Panc1 (cell line): ENCODE data around the gene JPH3. TPM values are rescaled to one million over a fixed set of nuclear protein-coding genes. Genes with fewer than 3 reads are reported as not detected.

ENCODE experiments used
- ATAC-seq: fragments of 200-7000 bp; cut with Tn5 transposase; 2 replicates; pipeline ENCODE4 v1.9.1; 2020; ENCODE audit warnings: mild to moderate bottlenecking, moderate library complexity
- BruUV-seq: library from RNA; stranded (reverse); fragments of 400-500 nt; replicated peaks from 2 replicates; lab custom pipeline; 2021; lab: Mats Ljungman, UMichigan
- CTCF ChIA-PET: fragments of 300-600 bp; sonication (Branson Sonifier 250); formaldehyde crosslinking; loops from one replicate; lab custom pipeline; 2022; ENCODE audit warnings: antibody characterized with exemption; lab: Charles Lee
- POLR2A ChIA-PET: fragments of 300-600 bp; sonication (Branson Sonifier 250); formaldehyde crosslinking; loops from one replicate; lab custom pipeline; 2022; ENCODE audit warnings: antibody characterized with exemption; lab: Charles Lee
- DNase-seq: peaks from one replicate; pipeline ENCODE4 v3.0.0-alpha.2; 2010; ENCODE audit warnings: low read depth, low spot score
- H3K27ac ChIP-seq: 2 replicates; pipeline ENCODE4 v1.5.1; 2011; ENCODE audit warnings: mild to moderate bottlenecking, low read length, inconsistent platforms
- H3K27me3 ChIP-seq: fragments of 200-500 bp; sonication (Bioruptor generic); 2 replicates; pipeline ENCODE4 v1.6.0; 2014; ENCODE audit warnings: low read length, inconsistent platforms; ENCODE audit not compliant: control insufficient read depth, insufficient read depth
- H3K36me3 ChIP-seq: fragments of 200-500 bp; sonication (Bioruptor generic); 2 replicates; pipeline ENCODE4 v1.5.1; 2014; ENCODE audit warnings: inconsistent platforms, mild to moderate bottlenecking, low read length, moderate library complexity; ENCODE audit not compliant: control insufficient read depth, insufficient read depth
- H3K4me1 ChIP-seq: 2 replicates; pipeline ENCODE4 v1.5.1; 2011; ENCODE audit warnings: inconsistent platforms, mild to moderate bottlenecking, low read length, moderate library complexity; ENCODE audit not compliant: control insufficient read depth, insufficient read depth
- H3K4me3 ChIP-seq, 2 experiments: 2 replicates each; pipeline ENCODE4 v1.5.1; 2011 to 2012; ENCODE audit warnings: low read depth in 2 of 2, low read length in 2 of 2, mild to moderate bottlenecking in 2 of 2, inconsistent platforms in 1 of 2, moderate library complexity in 1 of 2
- H3K9me3 ChIP-seq: fragments of 200-500 bp; sonication (Bioruptor generic); 2 replicates; pipeline ENCODE4 v1.5.1; 2014; ENCODE audit warnings: low read depth, mild to moderate bottlenecking, inconsistent platforms, low read length, moderate library complexity; ENCODE audit not compliant: control insufficient read depth, insufficient read depth
- POLR2AphosphoS5 ChIP-seq: IDR thresholded peaks from 2 replicates; pipeline ENCODE4 v1.6.1; 2012; ENCODE audit warnings: mild to moderate bottlenecking, low read depth, low read length, moderate library complexity
- SIN3A ChIP-seq: IDR thresholded peaks from 2 replicates; pipeline ENCODE4 v1.6.1; 2012; ENCODE audit warnings: low read depth, mild to moderate bottlenecking, low read length, moderate library complexity, borderline replicate concordance; ENCODE audit not compliant: insufficient read depth
- TCF7L2 ChIP-seq: IDR thresholded peaks from 2 replicates; pipeline ENCODE4 v1.6.1; 2011; ENCODE audit warnings: mild to moderate bottlenecking, low read depth, low read length, inconsistent platforms
- in situ Hi-C: cut with HindIII; loops from 2 replicates; pipeline ENCODE4 v1.10.0; 2016; ENCODE audit warnings: low sequenced_read_pairs, low pct_unique_long_range_greater_than_20kb
- intact Hi-C: fragments of 100-400 bp; cut with micrococcal nuclease; formaldehyde crosslinking; loops from one replicate; pipeline ENCODE4 v1.10.0; 2022; ENCODE audit not compliant: unreplicated experiment
- total RNA-seq: library from RNA; stranded (reverse); gene quantifications from one replicate; pipeline ENCODE4 v1.2.1, GENCODE V29; 2021; ENCODE audit not compliant: unreplicated experiment
- TF ChIP-seq, protein P1 (sequence below): fragments of 450-650 bp; IDR thresholded peaks from 2 replicates; pipeline ENCODE4 v1.5.1; 2017; ENCODE audit warnings: mild to moderate bottlenecking
- TF ChIP-seq, protein P2 (sequence below), 2 experiments: IDR thresholded peaks; 2 replicates each; pipeline ENCODE4 v1.6.1; 2011 to 2012; ENCODE audit warnings: low read depth in 2 of 2, control low read depth in 1 of 2, low read length in 1 of 2, mild to moderate bottlenecking in 1 of 2, moderate library complexity in 1 of 2; ENCODE audit not compliant: insufficient read depth in 1 of 2

JPH3 gene
- total RNA-seq, 1 experiment from 2014 or later: 1.2 TPM

DNA sequence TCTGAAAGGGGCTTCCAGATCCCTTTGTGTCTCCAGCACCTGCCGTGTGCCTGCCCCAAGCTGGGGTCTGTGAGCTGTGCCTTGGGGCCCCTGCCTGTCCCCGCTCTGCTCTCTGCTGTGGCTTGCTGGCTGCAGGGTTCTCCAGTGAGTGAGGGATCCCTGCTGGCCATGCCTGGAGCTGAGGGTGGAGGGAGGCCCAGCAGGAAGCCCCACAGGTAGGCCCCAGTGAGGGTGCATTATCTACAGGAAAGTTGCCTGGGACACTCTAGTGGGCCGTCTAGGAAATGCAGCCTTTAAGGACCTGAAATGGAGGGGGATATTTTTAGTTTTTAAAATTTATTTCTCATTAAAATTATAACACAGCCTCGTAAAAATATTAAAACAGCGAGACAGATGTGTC is 50.9 kb downstream of the JPH3 start:
- no peaks in the 10 kb centered on the region for H3K4me1 ChIP-seq
- CTCF ChIA-PET: interaction anchor here (0.6 kb wide), 1 partner anchor 12 kb away, joined by 3 read pairs; no protein-coding TSS in a partner anchor
- no peaks in the 10 kb centered on the region for H3K36me3 ChIP-seq
- ATAC-seq (peak; percentile 75), DNase-seq (no peak)
- intact Hi-C loops: no loop called here
- TF ChIP-seq, protein P1, sequence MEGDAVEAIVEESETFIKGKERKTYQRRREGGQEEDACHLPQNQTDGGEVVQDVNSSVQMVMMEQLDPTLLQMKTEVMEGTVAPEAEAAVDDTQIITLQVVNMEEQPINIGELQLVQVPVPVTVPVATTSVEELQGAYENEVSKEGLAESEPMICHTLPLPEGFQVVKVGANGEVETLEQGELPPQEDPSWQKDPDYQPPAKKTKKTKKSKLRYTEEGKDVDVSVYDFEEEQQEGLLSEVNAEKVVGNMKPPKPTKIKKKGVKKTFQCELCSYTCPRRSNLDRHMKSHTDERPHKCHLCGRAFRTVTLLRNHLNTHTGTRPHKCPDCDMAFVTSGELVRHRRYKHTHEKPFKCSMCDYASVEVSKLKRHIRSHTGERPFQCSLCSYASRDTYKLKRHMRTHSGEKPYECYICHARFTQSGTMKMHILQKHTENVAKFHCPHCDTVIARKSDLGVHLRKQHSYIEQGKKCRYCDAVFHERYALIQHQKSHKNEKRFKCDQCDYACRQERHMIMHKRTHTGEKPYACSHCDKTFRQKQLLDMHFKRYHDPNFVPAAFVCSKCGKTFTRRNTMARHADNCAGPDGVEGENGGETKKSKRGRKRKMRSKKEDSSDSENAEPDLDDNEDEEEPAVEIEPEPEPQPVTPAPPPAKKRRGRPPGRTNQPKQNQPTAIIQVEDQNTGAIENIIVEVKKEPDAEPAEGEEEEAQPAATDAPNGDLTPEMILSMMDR: peak; percentile 69
- TF ChIP-seq, protein P2, sequence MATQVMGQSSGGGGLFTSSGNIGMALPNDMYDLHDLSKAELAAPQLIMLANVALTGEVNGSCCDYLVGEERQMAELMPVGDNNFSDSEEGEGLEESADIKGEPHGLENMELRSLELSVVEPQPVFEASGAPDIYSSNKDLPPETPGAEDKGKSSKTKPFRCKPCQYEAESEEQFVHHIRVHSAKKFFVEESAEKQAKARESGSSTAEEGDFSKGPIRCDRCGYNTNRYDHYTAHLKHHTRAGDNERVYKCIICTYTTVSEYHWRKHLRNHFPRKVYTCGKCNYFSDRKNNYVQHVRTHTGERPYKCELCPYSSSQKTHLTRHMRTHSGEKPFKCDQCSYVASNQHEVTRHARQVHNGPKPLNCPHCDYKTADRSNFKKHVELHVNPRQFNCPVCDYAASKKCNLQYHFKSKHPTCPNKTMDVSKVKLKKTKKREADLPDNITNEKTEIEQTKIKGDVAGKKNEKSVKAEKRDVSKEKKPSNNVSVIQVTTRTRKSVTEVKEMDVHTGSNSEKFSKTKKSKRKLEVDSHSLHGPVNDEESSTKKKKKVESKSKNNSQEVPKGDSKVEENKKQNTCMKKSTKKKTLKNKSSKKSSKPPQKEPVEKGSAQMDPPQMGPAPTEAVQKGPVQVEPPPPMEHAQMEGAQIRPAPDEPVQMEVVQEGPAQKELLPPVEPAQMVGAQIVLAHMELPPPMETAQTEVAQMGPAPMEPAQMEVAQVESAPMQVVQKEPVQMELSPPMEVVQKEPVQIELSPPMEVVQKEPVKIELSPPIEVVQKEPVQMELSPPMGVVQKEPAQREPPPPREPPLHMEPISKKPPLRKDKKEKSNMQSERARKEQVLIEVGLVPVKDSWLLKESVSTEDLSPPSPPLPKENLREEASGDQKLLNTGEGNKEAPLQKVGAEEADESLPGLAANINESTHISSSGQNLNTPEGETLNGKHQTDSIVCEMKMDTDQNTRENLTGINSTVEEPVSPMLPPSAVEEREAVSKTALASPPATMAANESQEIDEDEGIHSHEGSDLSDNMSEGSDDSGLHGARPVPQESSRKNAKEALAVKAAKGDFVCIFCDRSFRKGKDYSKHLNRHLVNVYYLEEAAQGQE (IDR thresholded peaks at IDR 0.05; ENCODE audit: insufficient read depth in 1 of 2, low read depth in 2 of 2, low read length in 1 of 2): no peak
- TF ChIP-seq POLR2AphosphoS5 (no peak), SIN3A (no peak), TCF7L2 (no peak)
- no peaks in the 10 kb centered on the region for H3K9me3 ChIP-seq
- in situ Hi-C loops: no loop called here
- BruUV-seq: no TSS peak
- no peak overlapping the region for H3K27ac ChIP-seq
- POLR2A ChIA-PET: no interaction called here
- no peak overlapping the region for H3K4me3 ChIP-seq
- no peaks in the 10 kb centered on the region for H3K27me3 ChIP-seq

DNA sequence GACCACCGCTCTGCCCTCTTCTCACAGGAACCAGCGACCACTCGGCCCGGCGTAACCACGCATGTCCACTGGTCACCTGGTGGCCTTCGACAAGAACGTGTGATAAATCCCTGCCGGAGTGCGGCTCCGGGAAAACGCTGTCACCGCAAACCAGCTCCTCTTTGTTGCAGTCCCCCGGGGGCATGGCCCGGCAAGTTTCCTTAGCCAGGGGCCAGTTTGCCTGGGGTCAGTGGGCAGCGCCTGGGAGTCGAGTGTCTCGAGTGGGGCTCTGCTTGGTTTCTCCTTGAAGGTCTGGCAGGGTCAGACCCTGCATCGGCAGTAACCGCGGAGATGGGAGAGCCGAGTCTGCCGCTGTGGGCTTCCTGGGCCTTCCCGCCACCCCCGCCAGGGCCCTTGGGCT is 52.5 kb downstream of the JPH3 start:
- H3K27ac ChIP-seq: no peak overlapping the region
- intact Hi-C loops: no loop called here
- ATAC-seq (no peak), DNase-seq (no peak)
- POLR2A ChIA-PET: no interaction called here
- CTCF ChIA-PET: interaction anchor here (0.8 kb wide), 1 partner anchor 19 kb away, joined by 3 read pairs; no protein-coding TSS in a partner anchor
- no TSS peak for BruUV-seq
- H3K4me3 ChIP-seq: no peak overlapping the region
- no peaks in the 10 kb centered on the region for H3K9me3 ChIP-seq
- H3K36me3 ChIP-seq: no peaks in the 10 kb centered on the region
- no peaks in the 10 kb centered on the region for H3K4me1 ChIP-seq
- in situ Hi-C loops: no loop called here
- H3K27me3 ChIP-seq: no peaks in the 10 kb centered on the region
- TF ChIP-seq SIN3A (no peak), TCF7L2 (no peak), POLR2AphosphoS5 (no peak)
- TF ChIP-seq, protein P1: no peak
- TF ChIP-seq, protein P2 (IDR thresholded peaks at IDR 0.05; ENCODE audit: insufficient read depth in 1 of 2, low read depth in 2 of 2, low read length in 1 of 2): no peak
